HL-60 (cell line): ENCODE results near the gene LMAN2.

ENCODE experiments used
- DNase-seq, 2 experiments: peaks; one replicate each; pipeline ENCODE4 v3.0.0-alpha.2; 2010 to 2020; ENCODE audit warnings: low read depth in 1 of 2, low spot score in 1 of 2
- H3K27ac ChIP-seq: fragments of 250-450 bp; sonication (Bioruptor Pico); replicated peaks from 2 replicates; pipeline ENCODE4 v1.5.1; 2020; ENCODE audit warnings: mild to moderate bottlenecking, moderate library complexity
- H3K27me3 ChIP-seq: fragments of 250-450 bp; sonication (Bioruptor Pico); 2 replicates; pipeline ENCODE4 v1.5.1; 2021; ENCODE audit warnings: mild to moderate bottlenecking, moderate library complexity; ENCODE audit not compliant: insufficient read depth, poor library complexity, severe bottlenecking
- H3K4me3 ChIP-seq: replicated peaks from 2 replicates; pipeline ENCODE4 v1.5.1; 2011; ENCODE audit warnings: mild to moderate bottlenecking, control low read depth, low read length; ENCODE audit not compliant: insufficient read depth
- GABPA ChIP-seq: IDR thresholded peaks from 2 replicates; pipeline ENCODE4 v1.6.1; 2012; ENCODE audit warnings: low read depth
- POLR2AphosphoS5 ChIP-seq: IDR thresholded peaks from 2 replicates; pipeline ENCODE4 v1.6.1; 2012; ENCODE audit warnings: low read depth
- SPI1 ChIP-seq: IDR thresholded peaks from 2 replicates; pipeline ENCODE4 v1.6.1; 2012; ENCODE audit warnings: low read depth, mild to moderate bottlenecking, borderline replicate concordance
- TF ChIP-seq, protein P1 (sequence below): IDR thresholded peaks from one replicate; pipeline ENCODE4 v1.5.1; 2011; ENCODE audit warnings: low read length, control low read depth, inconsistent platforms; ENCODE audit not compliant: insufficient read depth
- TF ChIP-seq, protein P2 (sequence below): IDR thresholded peaks from 2 replicates; pipeline ENCODE4 v1.6.1; 2012; ENCODE audit warnings: low read depth; ENCODE audit not compliant: insufficient replicate concordance

LMAN2 gene

GRCh38 chr5:177357459-177358351 lies 6.2 kb upstream of the LMAN2 start, which contains the start of gene RGS14:
Gene RGS14 (plus strand): TSS chr5:177357924. CDS start chr5:177358025, 101 bp downstream.
- no peaks in the 10 kb centered on the region for H3K27me3 ChIP-seq
- DNase-seq = peak; percentile 87 to 93
- H3K27ac ChIP-seq = peak within 1 kb of the TSS; percentile 96
- peak within 1 kb of the TSS; percentile 72 for H3K4me3 ChIP-seq
- TF ChIP-seq POLR2AphosphoS5 (peak; percentile 75), SPI1 (peak; percentile 96), GABPA (peak; percentile 57)
- TF ChIP-seq, protein P1, sequence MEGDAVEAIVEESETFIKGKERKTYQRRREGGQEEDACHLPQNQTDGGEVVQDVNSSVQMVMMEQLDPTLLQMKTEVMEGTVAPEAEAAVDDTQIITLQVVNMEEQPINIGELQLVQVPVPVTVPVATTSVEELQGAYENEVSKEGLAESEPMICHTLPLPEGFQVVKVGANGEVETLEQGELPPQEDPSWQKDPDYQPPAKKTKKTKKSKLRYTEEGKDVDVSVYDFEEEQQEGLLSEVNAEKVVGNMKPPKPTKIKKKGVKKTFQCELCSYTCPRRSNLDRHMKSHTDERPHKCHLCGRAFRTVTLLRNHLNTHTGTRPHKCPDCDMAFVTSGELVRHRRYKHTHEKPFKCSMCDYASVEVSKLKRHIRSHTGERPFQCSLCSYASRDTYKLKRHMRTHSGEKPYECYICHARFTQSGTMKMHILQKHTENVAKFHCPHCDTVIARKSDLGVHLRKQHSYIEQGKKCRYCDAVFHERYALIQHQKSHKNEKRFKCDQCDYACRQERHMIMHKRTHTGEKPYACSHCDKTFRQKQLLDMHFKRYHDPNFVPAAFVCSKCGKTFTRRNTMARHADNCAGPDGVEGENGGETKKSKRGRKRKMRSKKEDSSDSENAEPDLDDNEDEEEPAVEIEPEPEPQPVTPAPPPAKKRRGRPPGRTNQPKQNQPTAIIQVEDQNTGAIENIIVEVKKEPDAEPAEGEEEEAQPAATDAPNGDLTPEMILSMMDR = no peak
- TF ChIP-seq, protein P2, sequence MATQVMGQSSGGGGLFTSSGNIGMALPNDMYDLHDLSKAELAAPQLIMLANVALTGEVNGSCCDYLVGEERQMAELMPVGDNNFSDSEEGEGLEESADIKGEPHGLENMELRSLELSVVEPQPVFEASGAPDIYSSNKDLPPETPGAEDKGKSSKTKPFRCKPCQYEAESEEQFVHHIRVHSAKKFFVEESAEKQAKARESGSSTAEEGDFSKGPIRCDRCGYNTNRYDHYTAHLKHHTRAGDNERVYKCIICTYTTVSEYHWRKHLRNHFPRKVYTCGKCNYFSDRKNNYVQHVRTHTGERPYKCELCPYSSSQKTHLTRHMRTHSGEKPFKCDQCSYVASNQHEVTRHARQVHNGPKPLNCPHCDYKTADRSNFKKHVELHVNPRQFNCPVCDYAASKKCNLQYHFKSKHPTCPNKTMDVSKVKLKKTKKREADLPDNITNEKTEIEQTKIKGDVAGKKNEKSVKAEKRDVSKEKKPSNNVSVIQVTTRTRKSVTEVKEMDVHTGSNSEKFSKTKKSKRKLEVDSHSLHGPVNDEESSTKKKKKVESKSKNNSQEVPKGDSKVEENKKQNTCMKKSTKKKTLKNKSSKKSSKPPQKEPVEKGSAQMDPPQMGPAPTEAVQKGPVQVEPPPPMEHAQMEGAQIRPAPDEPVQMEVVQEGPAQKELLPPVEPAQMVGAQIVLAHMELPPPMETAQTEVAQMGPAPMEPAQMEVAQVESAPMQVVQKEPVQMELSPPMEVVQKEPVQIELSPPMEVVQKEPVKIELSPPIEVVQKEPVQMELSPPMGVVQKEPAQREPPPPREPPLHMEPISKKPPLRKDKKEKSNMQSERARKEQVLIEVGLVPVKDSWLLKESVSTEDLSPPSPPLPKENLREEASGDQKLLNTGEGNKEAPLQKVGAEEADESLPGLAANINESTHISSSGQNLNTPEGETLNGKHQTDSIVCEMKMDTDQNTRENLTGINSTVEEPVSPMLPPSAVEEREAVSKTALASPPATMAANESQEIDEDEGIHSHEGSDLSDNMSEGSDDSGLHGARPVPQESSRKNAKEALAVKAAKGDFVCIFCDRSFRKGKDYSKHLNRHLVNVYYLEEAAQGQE = no peak

DNA sequence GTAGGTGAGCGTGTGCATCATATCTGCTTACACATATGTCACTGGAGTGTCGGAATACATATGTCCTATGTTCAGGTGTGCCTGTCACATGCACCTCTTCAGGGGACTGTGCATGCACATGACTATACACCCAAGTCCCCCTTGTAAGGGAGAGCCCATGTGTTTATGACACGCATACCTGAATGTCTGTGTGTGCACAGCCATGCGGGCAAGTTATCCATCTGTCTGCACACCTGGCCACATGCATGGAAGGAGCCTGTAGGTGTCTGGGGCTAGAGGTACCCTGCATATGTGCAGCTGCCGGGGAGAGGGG lies 5.6 kb upstream of the LMAN2 start:
- H3K27me3 ChIP-seq = no peaks in the 10 kb centered on the region
- TF ChIP-seq POLR2AphosphoS5 (no peak), GABPA (no peak)
- TF ChIP-seq, protein P1 = no peak
- TF ChIP-seq, protein P2 = no peak
- DNase-seq = no peak
- H3K27ac ChIP-seq = peak overlapping the region; percentile 96
- H3K4me3 ChIP-seq = no peak overlapping the region

GRCh38 chr5:177356746-177357145 lies 5.3 kb upstream of the LMAN2 start:
- no peak overlapping the region for H3K4me3 ChIP-seq
- DNase-seq = peak in 1 of 2 experiments; percentile 58
- no peaks in the 10 kb centered on the region for H3K27me3 ChIP-seq
- TF ChIP-seq POLR2AphosphoS5 (no peak), GABPA (no peak), SPI1 (no peak)
- TF ChIP-seq, protein P1 = no peak
- TF ChIP-seq, protein P2 = no peak
- peak overlapping the region; percentile 96 for H3K27ac ChIP-seq
